Type B pancreatic cell (in vitro differentiated cells): ENCODE measurements around the gene CEP164. TPM values are rescaled to one million over a fixed set of nuclear protein-coding genes. Genes with fewer than 3 reads are reported as not detected.
"Not testable (repeated sequence)": the region's sequence is repeated elsewhere in the genome, so short reads cannot be mapped to it uniquely, and the experiment has no call there.

Experiments
- DNase-seq: peaks from one replicate; pipeline ENCODE4 v3.0.0; 2021; ENCODE audit warnings: mixed read lengths; ENCODE audit not compliant: unreplicated experiment; ENCODE audit errors: extremely low spot score
- H3K27ac Mint-ChIP-seq: 2 replicates; pipeline ENCODE4 v1.8.0; 2021; ENCODE audit warnings: mild to moderate bottlenecking, mixed read lengths
- H3K27me3 Mint-ChIP-seq: 2 replicates; pipeline ENCODE4 v1.8.0; 2021; ENCODE audit warnings: mixed read lengths
- H3K36me3 Mint-ChIP-seq: 2 replicates; pipeline ENCODE4 v1.8.0; 2021; ENCODE audit warnings: mixed read lengths
- H3K4me1 Mint-ChIP-seq: one replicate; pipeline ENCODE4 v1.8.0; 2021; ENCODE audit warnings: mixed read lengths; ENCODE audit not compliant: unreplicated experiment
- H3K4me3 Mint-ChIP-seq: 2 replicates; pipeline ENCODE4 v1.8.0; 2021; ENCODE audit warnings: mild to moderate bottlenecking, mixed read lengths
- H3K9me3 Mint-ChIP-seq: 2 replicates; pipeline ENCODE4 v1.8.0; 2021; ENCODE audit warnings: mixed read lengths
- CTCF ChIP-seq: fragments of 200-600 bp; sonication (generic); conservative IDR thresholded peaks from 2 replicates; pipeline ENCODE4 v1.5.0; 2021; ENCODE audit warnings: antibody characterized with exemption, mild to moderate bottlenecking
- total RNA-seq: library from RNA; stranded (reverse); gene quantifications from 2 replicates; pipeline ENCODE4 v1.2.1, GENCODE V29; 2021; ENCODE audit warnings: low replicate concordance

Gene CEP164
- total RNA-seq, 1 donor from 2014 or later: 42.1 TPM

- peaks cover 5% of the 10 kb centered on the region for H3K36me3 Mint-ChIP-seq
- H3K27ac Mint-ChIP-seq: no peak overlapping the region
- TF ChIP-seq CTCF: no peak
- H3K4me3 Mint-ChIP-seq: no peak overlapping the region
- peaks cover 6% of the 10 kb centered on the region for H3K9me3 Mint-ChIP-seq
- DNase-seq: no peak
- no peaks in the 10 kb centered on the region for H3K4me1 Mint-ChIP-seq
- H3K27me3 Mint-ChIP-seq: peaks cover 13% of the 10 kb centered on the region
These were observed 126.4 kb downstream of the CEP164 start for GRCh38 chr11:117453886-117454563.

- H3K4me3 Mint-ChIP-seq: no peak overlapping the region
These were observed 126.9 kb downstream of the CEP164 start for GRCh38 chr11:117454564-117454917.

GRCh38 chr11:117456027-117456720 is 128.5 kb downstream of the CEP164 start:
- Mint-ChIP-seq H3K36me3 (peaks cover 5% of the 10 kb centered on the region), H3K27me3 (peaks cover 21% of the 10 kb centered on the region), H3K27ac (no peak overlapping the region), H3K4me1 (peaks cover 5% of the 10 kb centered on the region), H3K9me3 (peaks cover 6% of the 10 kb centered on the region), H3K4me3 (no peak overlapping the region)
- TF ChIP-seq CTCF: no peak
- no peak for DNase-seq

More at GRCh38 chr11:117454564-117454917, 126.9 kb downstream of the CEP164 start:
- Mint-ChIP-seq H3K4me1 (no peaks in the 10 kb centered on the region), H3K27me3 (peaks cover 14% of the 10 kb centered on the region), H3K27ac (no peak overlapping the region), H3K9me3 (peaks cover 6% of the 10 kb centered on the region), H3K36me3 (peaks cover 5% of the 10 kb centered on the region)
- DNase-seq: no peak
- no peak for TF ChIP-seq CTCF

GRCh38 chr11:117456721-117457029 is 129.0 kb downstream of the CEP164 start:
- not testable (repeated sequence) for H3K4me3 Mint-ChIP-seq, H3K27ac Mint-ChIP-seq, H3K4me1 Mint-ChIP-seq, H3K9me3 Mint-ChIP-seq, H3K36me3 Mint-ChIP-seq, DNase-seq
- H3K27me3 Mint-ChIP-seq: peaks cover 19% of the 10 kb centered on the region

GRCh38 chr11:117457031-117457785 is 129.6 kb downstream of the CEP164 start:
- H3K27me3 Mint-ChIP-seq: peaks cover 19% of the 10 kb centered on the region
- no peak for DNase-seq
- peaks cover 6% of the 10 kb centered on the region for H3K9me3 Mint-ChIP-seq
- no peak for TF ChIP-seq CTCF
- peaks cover 5% of the 10 kb centered on the region for H3K4me1 Mint-ChIP-seq
- peaks cover 5% of the 10 kb centered on the region for H3K36me3 Mint-ChIP-seq
- H3K27ac Mint-ChIP-seq: no peak overlapping the region
- no peak overlapping the region for H3K4me3 Mint-ChIP-seq

GRCh38 chr11:117457835-117458234 is 130.2 kb downstream of the CEP164 start:
- no peak for TF ChIP-seq CTCF
- H3K4me1 Mint-ChIP-seq: peaks cover 12% of the 10 kb centered on the region
- H3K36me3 Mint-ChIP-seq: peaks cover 5% of the 10 kb centered on the region
- peaks cover 19% of the 10 kb centered on the region for H3K27me3 Mint-ChIP-seq
- H3K4me3 Mint-ChIP-seq: no peak overlapping the region
- H3K9me3 Mint-ChIP-seq: peaks cover 6% of the 10 kb centered on the region
- no peak overlapping the region for H3K27ac Mint-ChIP-seq
- no peak for DNase-seq
